OCI-LY7 (cell line): ENCODE data around the gene LEF1. TPM values are rescaled to one million over a fixed set of nuclear protein-coding genes. Genes with fewer than 3 reads are reported as not detected.

ENCODE experiments used
- BruUV-seq: library from RNA; stranded (reverse); fragments of 400-500 nt; replicated peaks from 2 replicates; lab custom pipeline; 2021; lab: Mats Ljungman, UMichigan
- CTCF ChIA-PET: fragments of 300-600 bp; sonication (Branson Sonifier 250); formaldehyde crosslinking; loops from one replicate; lab custom pipeline; 2022; ENCODE audit warnings: antibody characterized with exemption; ENCODE audit not compliant: unreplicated experiment; lab: Charles Lee
- POLR2A ChIA-PET: fragments of 300-600 bp; sonication (Branson Sonifier 250); formaldehyde crosslinking; loops from one replicate; lab custom pipeline; 2022; ENCODE audit warnings: antibody characterized with exemption; lab: Charles Lee
- DNase-seq: peaks from one replicate; pipeline ENCODE4 v3.0.0-alpha.2; 2015; ENCODE audit warnings: low spot score
- H2AFZ ChIP-seq: fragments of 200-600 bp; sonication (generic), shearing (Covaris generic); 2 replicates; pipeline ENCODE4 v1.6.1; 2014; ENCODE audit warnings: mild to moderate bottlenecking, antibody characterized with exemption, low read length, moderate library complexity
- H3K27ac ChIP-seq: fragments of 200-600 bp; sonication (generic); 2 replicates; pipeline ENCODE4 v1.5.1; 2014; ENCODE audit warnings: mixed run types, low read depth, mild to moderate bottlenecking, moderate library complexity, low read length, inconsistent platforms; ENCODE audit not compliant: poor library complexity, severe bottlenecking
- H3K36me3 ChIP-seq: fragments of 200-600 bp; sonication (generic); 2 replicates; pipeline ENCODE4 v1.6.1; 2014; ENCODE audit warnings: mild to moderate bottlenecking, antibody characterized with exemption, low read length, moderate library complexity, mixed read lengths; ENCODE audit not compliant: insufficient read depth
- H3K4me1 ChIP-seq: fragments of 200-600 bp; sonication (generic); 2 replicates; pipeline ENCODE4 v1.5.1; 2014; ENCODE audit warnings: mild to moderate bottlenecking, low read length; ENCODE audit not compliant: insufficient read depth, poor library complexity, severe bottlenecking
- H3K4me2 ChIP-seq: fragments of 200-600 bp; sonication (generic); 2 replicates; pipeline ENCODE4 v1.6.1; 2014; ENCODE audit warnings: mild to moderate bottlenecking, low read length
- H3K4me3 ChIP-seq: fragments of 200-600 bp; sonication (generic); 2 replicates; pipeline ENCODE4 v1.5.1; 2014; ENCODE audit warnings: mild to moderate bottlenecking, low read depth, low read length; ENCODE audit not compliant: poor library complexity, severe bottlenecking
- H3K79me2 ChIP-seq: fragments of 200-600 bp; sonication (generic); 2 replicates; pipeline ENCODE4 v1.6.1; 2016; ENCODE audit warnings: low read depth, mild to moderate bottlenecking, low read length, moderate library complexity, mixed read lengths; ENCODE audit not compliant: insufficient read depth
- H3K9me2 ChIP-seq: fragments of 200-600 bp; sonication (generic); 2 replicates; pipeline ENCODE4 v1.6.1; 2016; ENCODE audit warnings: mild to moderate bottlenecking, low read length, mixed read lengths; ENCODE audit not compliant: insufficient read depth
- H3K9me3 ChIP-seq: fragments of 200-600 bp; sonication (generic); 2 replicates; pipeline ENCODE4 v1.6.1; 2014; ENCODE audit warnings: mild to moderate bottlenecking, mixed run types, low read length, mixed read lengths
- H4K20me1 ChIP-seq: fragments of 200-600 bp; sonication (generic); 2 replicates; pipeline ENCODE4 v1.6.1; 2014; ENCODE audit warnings: mild to moderate bottlenecking, antibody characterized with exemption, low read length, moderate library complexity, mixed read lengths; ENCODE audit not compliant: insufficient read depth
- CTCF ChIP-seq: fragments of 200-600 bp; sonication (generic); conservative IDR thresholded peaks from 2 replicates; pipeline ENCODE4 v1.5.1; 2014; ENCODE audit warnings: mild to moderate bottlenecking, antibody characterized with exemption, low read length, moderate library complexity, mixed read lengths
- EZH2phosphoT487 ChIP-seq: fragments of 200-600 bp; sonication (generic); IDR thresholded peaks from 2 replicates; pipeline ENCODE4 v1.6.1; 2018; ENCODE audit warnings: low read depth, borderline replicate concordance, mild to moderate bottlenecking, mixed run types, antibody characterized with exemption, low read length, moderate library complexity, mixed read lengths
- intact Hi-C: fragments of 100-400 bp; cut with micrococcal nuclease; formaldehyde crosslinking; loops from one replicate; pipeline ENCODE4 v1.10.0; 2022; ENCODE audit not compliant: unreplicated experiment
- total RNA-seq, 2 experiments: library from RNA; depleted of rRNA in 1 of 2; stranded (reverse); fragments of >200 nt in 1 of 2; shearing (Covaris generic) in 1 of 2; gene quantifications; 2 replicates each; pipeline ENCODE4 v1.2.3, GENCODE V29; 2014 to 2022

Gene LEF1
- total RNA-seq, 2 experiments from 2014 or later, result 207 to 223 TPM

GRCh38 chr4:108111781-108112180, 57.0 kb downstream of the LEF1 start:
- CTCF ChIA-PET, result no interaction called here
- DNase-seq, result no peak

GRCh38 chr4:108110450-108110849, 58.3 kb downstream of the LEF1 start:
- peak overlapping the region; percentile 3 for H3K27ac ChIP-seq

More at GRCh38 chr4:108111781-108112180, 57.0 kb downstream of the LEF1 start:
- intact Hi-C loops, result no loop called here
- POLR2A ChIA-PET, result interaction anchor here (1.0 to 10.3 kb wide), 7 partner anchors 9 to 52 kb away, joined by 3 to 97 read pairs (median 5); no protein-coding TSS in a partner anchor
- H3K4me2 ChIP-seq, result no peak overlapping the region
- H2AFZ ChIP-seq, result no peak overlapping the region
- no peaks in the 10 kb centered on the region for H3K9me2 ChIP-seq
- H3K9me3 ChIP-seq, result no peaks in the 10 kb centered on the region
- BruUV-seq, result no TSS peak
- H3K27ac ChIP-seq, result no peak overlapping the region
- peaks cover 59% of the 10 kb centered on the region for H4K20me1 ChIP-seq
- H3K4me1 ChIP-seq, result peaks cover 81% of the 10 kb centered on the region
- no peak overlapping the region for H3K4me3 ChIP-seq
- no peak for TF ChIP-seq CTCF
- no peak for TF ChIP-seq EZH2phosphoT487
- H3K79me2 ChIP-seq, result peaks cover 100% of the 10 kb centered on the region
- peaks cover 88% of the 10 kb centered on the region for H3K36me3 ChIP-seq

More at GRCh38 chr4:108110450-108110849, 58.3 kb downstream of the LEF1 start:
- Histone ChIP-seq H3K4me2 (peak overlapping the region; percentile 49), H3K4me3 (no peak overlapping the region), H3K79me2 (peaks cover 100% of the 10 kb centered on the region), H3K36me3 (peaks cover 94% of the 10 kb centered on the region), H4K20me1 (peaks cover 55% of the 10 kb centered on the region), H2AFZ (no peak overlapping the region), H3K4me1 (peaks cover 68% of the 10 kb centered on the region), H3K9me3 (no peaks in the 10 kb centered on the region), H3K9me2 (no peaks in the 10 kb centered on the region)
- TF ChIP-seq CTCF, result no peak
- TF ChIP-seq EZH2phosphoT487, result no peak
- no TSS peak for BruUV-seq
- DNase-seq, result no peak
- ChIA-PET POLR2A (no interaction called here), CTCF (no interaction called here)
- intact Hi-C loops, result no loop called here
